Smooth muscle cell of the umbilical artery (primary cell): Measurements from ENCODE around the gene NSMF. TPM values are rescaled to one million over a fixed set of nuclear protein-coding genes. Genes with fewer than 3 reads are reported as not detected.

Experiments
- total RNA-seq: library from RNA; depleted of rRNA; stranded (reverse); fragments of >200 nt; gene quantifications from 2 replicates; pipeline ENCODE4 v1.2.3, GENCODE V29; 2014

NSMF gene, protein sequence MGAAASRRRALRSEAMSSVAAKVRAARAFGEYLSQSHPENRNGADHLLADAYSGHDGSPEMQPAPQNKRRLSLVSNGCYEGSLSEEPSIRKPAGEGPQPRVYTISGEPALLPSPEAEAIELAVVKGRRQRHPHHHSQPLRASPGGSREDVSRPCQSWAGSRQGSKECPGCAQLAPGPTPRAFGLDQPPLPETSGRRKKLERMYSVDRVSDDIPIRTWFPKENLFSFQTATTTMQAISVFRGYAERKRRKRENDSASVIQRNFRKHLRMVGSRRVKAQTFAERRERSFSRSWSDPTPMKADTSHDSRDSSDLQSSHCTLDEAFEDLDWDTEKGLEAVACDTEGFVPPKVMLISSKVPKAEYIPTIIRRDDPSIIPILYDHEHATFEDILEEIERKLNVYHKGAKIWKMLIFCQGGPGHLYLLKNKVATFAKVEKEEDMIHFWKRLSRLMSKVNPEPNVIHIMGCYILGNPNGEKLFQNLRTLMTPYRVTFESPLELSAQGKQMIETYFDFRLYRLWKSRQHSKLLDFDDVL
- total RNA-seq = 11.3 and 26.0 TPM in 2 replicates

GRCh38 chr9:137459152-137459600 is at the start of gene NSMF:
NSMF (minus strand) TSS chr9:137459334; CDS start chr9:137459102, 232 bp downstream.

GRCh38 chr9:137441289-137441934 is 17.7 kb downstream of the NSMF start, which contains the start of gene ENTPD8:
ENTPD8 (minus strand) TSS chr9:137441357; CDS start chr9:137438285, 3,072 bp downstream.

GRCh38 chr9:137422604-137423513 is 36.3 kb downstream of the NSMF start, which contains the start of the genes EXD3 and NOXA1:
EXD3 (minus strand) TSS chr9:137423162; CDS start chr9:137395357, 27,805 bp downstream.
NOXA1 (plus strand) TSS chr9:137423393; CDS start chr9:137423530, 137 bp downstream.

Other genes with a start within 250 kb of the NSMF start
- 0.30 and 0.83 TPM in 2 replicates for gene RNF208, start 237.1 kb downstream of the NSMF start, total RNA-seq
- gene CYSRT1, start 234.2 kb downstream of the NSMF start, total RNA-seq = 0.30 and 0.46 TPM in 2 replicates
- gene RNF224, start 231.8 kb downstream of the NSMF start, total RNA-seq = not detected in 2 replicates
- under 0.01 TPM in 1 of 2 replicates, not detected in the other for gene SLC34A3, start 228.4 kb downstream of the NSMF start, total RNA-seq
- 60.9 and 219 TPM in 2 replicates for gene TUBB4B, start 218.0 kb downstream of the NSMF start, total RNA-seq
- gene STPG3, start 208.0 kb downstream of the NSMF start, total RNA-seq = not detected in 2 replicates
- 36.5 and 54.9 TPM in 2 replicates for gene NELFB, start 204.0 kb downstream of the NSMF start, total RNA-seq
- 19.0 and 33.5 TPM in 2 replicates for gene TOR4A, start 181.6 kb downstream of the NSMF start, total RNA-seq
- 0.18 and 0.30 TPM in 2 replicates for gene NRARP, start 157.1 kb downstream of the NSMF start, total RNA-seq
- gene EXD3, start 36.2 kb downstream of the NSMF start, total RNA-seq = 10.8 and 12.2 TPM in 2 replicates
- 0.18 and 0.30 TPM in 2 replicates for gene NOXA1, start 35.9 kb downstream of the NSMF start, total RNA-seq
- gene ENTPD8, start 18.0 kb downstream of the NSMF start, total RNA-seq = not detected in 2 replicates
- 0.59 and 2.3 TPM in 2 replicates for gene PNPLA7, start 91.1 kb upstream of the NSMF start, total RNA-seq
- gene MRPL41, start 92.5 kb upstream of the NSMF start, total RNA-seq = 31.2 and 39.8 TPM in 2 replicates
- 25.2 and 28.8 TPM in 2 replicates for gene DPH7, start 119.6 kb upstream of the NSMF start, total RNA-seq
- 18.3 and 18.4 TPM in 2 replicates for gene ZMYND19, start 131.2 kb upstream of the NSMF start, total RNA-seq
- gene ARRDC1, start 146.4 kb upstream of the NSMF start, total RNA-seq = 10.7 and 21.8 TPM in 2 replicates
- 30.6 and 58.9 TPM in 2 replicates for gene EHMT1, start 159.7 kb upstream of the NSMF start, total RNA-seq